Left ventricle myocardium inferior (tissue), 1 donor: ENCODE data around the gene ADAT1. TPM values are rescaled to one million over a fixed set of nuclear protein-coding genes. Genes with fewer than 3 reads are reported as not detected.
A peak's percentile ranks its signal among the peaks of the same experiment; 100 is the strongest.

Experiments used
- DNase-seq: peaks from one replicate; pipeline ENCODE4 v3.0.0-alpha.2; 2020
- H3K27ac ChIP-seq: fragments of 200-600 bp; replicated peaks from 2 replicates; pipeline ENCODE4 v1.8.0; 2021
- H3K27me3 ChIP-seq: fragments of 200-600 bp; 2 replicates; pipeline ENCODE4 v1.8.0; 2021; ENCODE audit warnings: low read depth
- H3K36me3 ChIP-seq: fragments of 200-600 bp; 2 replicates; pipeline ENCODE4 v1.8.0; 2021
- H3K4me1 ChIP-seq: fragments of 200-600 bp; 2 replicates; pipeline ENCODE4 v1.8.0; 2021
- H3K4me3 ChIP-seq: fragments of 200-600 bp; 2 replicates; pipeline ENCODE4 v1.8.0; 2021; ENCODE audit warnings: mild to moderate bottlenecking, moderate library complexity
- H3K9me3 ChIP-seq: fragments of 200-600 bp; replicated peaks from 2 replicates; pipeline ENCODE4 v1.8.0; 2021
- intact Hi-C: fragments of 100-400 bp; cut with micrococcal nuclease; formaldehyde crosslinking; loops from one replicate; pipeline ENCODE4 v1.11.0; 2022
- total RNA-seq: library from RNA; stranded (reverse); fragmentation: NEBNext Ultra II Directional; extraction: Animal tissue kit (Norgen Biotek cat#: 25700); gene quantifications from one replicate; pipeline ENCODE4 v1.2.1, GENCODE V29; 2021
- TF ChIP-seq, protein P1 (sequence below): fragments of 200-600 bp; IDR thresholded peaks from 2 replicates; pipeline ENCODE4 v1.8.0; 2021; ENCODE audit warnings: antibody characterized with exemption, mild to moderate bottlenecking, borderline replicate concordance
- donor health status: DM: no; HTN: yes; CAD: no; lungs with severe emphysema.

The ADAT1 gene
- total RNA-seq, 1 donor from 2014 or later: 28.4 TPM

DNA sequence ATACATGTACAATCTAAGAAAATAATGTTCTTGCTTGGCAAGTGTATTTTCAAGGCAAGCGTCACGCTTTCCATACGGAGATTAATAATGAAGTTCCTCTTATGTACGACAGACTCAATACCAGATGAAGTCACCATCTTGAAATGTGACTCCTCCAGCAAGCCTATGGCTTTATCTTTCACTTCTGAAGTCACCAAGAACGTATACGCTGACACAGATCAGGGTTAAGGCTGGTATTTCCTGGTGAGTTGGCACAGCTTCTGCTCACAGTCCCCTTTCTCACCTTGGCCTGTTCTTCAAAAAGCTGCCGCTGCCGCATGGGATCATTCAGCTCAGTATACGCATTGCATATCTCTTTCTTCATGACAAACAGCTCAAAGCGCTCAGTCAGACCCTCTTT is 6.1 kb upstream of the ADAT1 start:
- no peak for DNase-seq
- Histone ChIP-seq H3K4me3 (no peak overlapping the region), H3K27me3 (no peaks in the 10 kb centered on the region), H3K4me1 (peaks cover 10% of the 10 kb centered on the region), H3K9me3 (no peaks in the 10 kb centered on the region), H3K27ac (no peak overlapping the region), H3K36me3 (peaks cover 82% of the 10 kb centered on the region)
- TF ChIP-seq, protein P1, sequence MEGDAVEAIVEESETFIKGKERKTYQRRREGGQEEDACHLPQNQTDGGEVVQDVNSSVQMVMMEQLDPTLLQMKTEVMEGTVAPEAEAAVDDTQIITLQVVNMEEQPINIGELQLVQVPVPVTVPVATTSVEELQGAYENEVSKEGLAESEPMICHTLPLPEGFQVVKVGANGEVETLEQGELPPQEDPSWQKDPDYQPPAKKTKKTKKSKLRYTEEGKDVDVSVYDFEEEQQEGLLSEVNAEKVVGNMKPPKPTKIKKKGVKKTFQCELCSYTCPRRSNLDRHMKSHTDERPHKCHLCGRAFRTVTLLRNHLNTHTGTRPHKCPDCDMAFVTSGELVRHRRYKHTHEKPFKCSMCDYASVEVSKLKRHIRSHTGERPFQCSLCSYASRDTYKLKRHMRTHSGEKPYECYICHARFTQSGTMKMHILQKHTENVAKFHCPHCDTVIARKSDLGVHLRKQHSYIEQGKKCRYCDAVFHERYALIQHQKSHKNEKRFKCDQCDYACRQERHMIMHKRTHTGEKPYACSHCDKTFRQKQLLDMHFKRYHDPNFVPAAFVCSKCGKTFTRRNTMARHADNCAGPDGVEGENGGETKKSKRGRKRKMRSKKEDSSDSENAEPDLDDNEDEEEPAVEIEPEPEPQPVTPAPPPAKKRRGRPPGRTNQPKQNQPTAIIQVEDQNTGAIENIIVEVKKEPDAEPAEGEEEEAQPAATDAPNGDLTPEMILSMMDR: no peak
- intact Hi-C loops: no loop called here

GRCh38 chr16:75628351-75628750 is 5.3 kb upstream of the ADAT1 start:
- Histone ChIP-seq H3K27ac (no peak overlapping the region), H3K4me3 (no peak overlapping the region), H3K27me3 (no peaks in the 10 kb centered on the region), H3K4me1 (peaks cover 15% of the 10 kb centered on the region), H3K36me3 (peaks cover 75% of the 10 kb centered on the region), H3K9me3 (no peaks in the 10 kb centered on the region)
- TF ChIP-seq, protein P1: no peak
- no peak for DNase-seq
- intact Hi-C loops: no loop called here

DNA sequence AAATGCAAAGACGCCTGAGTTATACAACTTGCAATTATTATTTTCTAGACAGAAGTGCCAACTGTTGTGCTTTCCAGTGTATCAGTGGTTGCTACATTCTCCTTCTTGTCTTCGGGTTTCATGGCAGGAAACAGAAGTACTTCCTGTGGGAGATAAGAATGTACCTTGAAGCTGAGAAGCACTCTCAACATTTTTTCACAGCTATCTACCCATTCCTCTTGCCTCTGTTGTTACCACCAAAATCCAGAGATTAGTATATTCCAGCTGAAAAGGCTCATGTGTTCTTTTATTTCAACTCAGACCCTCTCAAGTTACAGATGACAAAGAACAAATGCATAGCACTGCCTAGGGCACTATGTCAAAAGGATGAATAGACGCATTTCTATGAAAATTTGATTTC is 4.8 kb upstream of the ADAT1 start:
- peaks cover 17% of the 10 kb centered on the region for H3K4me1 ChIP-seq
- peaks cover 70% of the 10 kb centered on the region for H3K36me3 ChIP-seq
- no peaks in the 10 kb centered on the region for H3K27me3 ChIP-seq
- no peak for DNase-seq
- TF ChIP-seq, protein P1: no peak
- H3K9me3 ChIP-seq: no peaks in the 10 kb centered on the region
- intact Hi-C loops: no loop called here
- H3K4me3 ChIP-seq: no peak overlapping the region
- no peak overlapping the region for H3K27ac ChIP-seq

DNA sequence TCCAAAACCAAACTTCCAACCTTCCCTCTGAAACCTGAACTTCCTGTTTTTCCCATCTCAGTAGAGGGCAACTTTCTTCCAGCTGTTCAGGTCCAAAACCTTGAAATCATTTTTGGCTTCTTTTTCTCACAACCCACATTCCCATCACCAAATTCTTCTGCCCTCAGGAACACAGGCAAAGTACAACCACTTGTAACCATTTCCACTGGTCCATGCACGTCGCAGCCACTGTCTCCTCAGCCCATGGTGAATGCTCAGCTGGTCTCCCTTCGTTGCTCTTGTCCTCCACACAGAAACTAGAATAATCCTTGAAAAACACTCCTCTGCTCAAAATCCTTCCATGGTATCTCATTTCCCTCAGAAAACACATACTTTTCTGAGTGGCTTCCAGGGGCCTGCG is 3.7 kb upstream of the ADAT1 start:
- Histone ChIP-seq H3K27ac (no peak overlapping the region), H3K27me3 (no peaks in the 10 kb centered on the region), H3K9me3 (no peaks in the 10 kb centered on the region), H3K4me3 (no peak overlapping the region), H3K4me1 (peaks cover 27% of the 10 kb centered on the region), H3K36me3 (peaks cover 59% of the 10 kb centered on the region)
- intact Hi-C loops: no loop called here
- TF ChIP-seq, protein P1: no peak
- DNase-seq: no peak

DNA sequence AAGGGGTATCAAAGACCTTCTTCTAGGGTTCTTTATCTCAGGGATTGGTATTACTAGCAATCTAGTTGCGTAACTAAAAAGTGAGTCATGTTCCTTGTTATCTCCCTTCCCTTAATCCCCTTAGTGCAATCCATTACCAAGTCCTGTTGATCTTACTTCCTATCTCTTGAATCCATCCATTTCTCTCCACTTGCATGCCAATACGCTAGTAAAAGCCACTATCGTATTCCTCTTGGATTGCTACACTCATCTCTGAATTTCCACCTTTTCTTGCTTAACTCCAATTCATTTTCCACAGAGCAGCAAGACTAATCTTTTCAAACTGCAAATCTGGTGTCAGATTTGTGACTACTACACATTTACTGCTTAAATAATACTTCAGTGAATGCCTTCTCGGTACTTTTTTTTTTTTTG is 1.8 kb upstream of the ADAT1 start:
- H3K4me3 ChIP-seq: no peak overlapping the region
- H3K27me3 ChIP-seq: no peaks in the 10 kb centered on the region
- no peak overlapping the region for H3K27ac ChIP-seq
- peaks cover 46% of the 10 kb centered on the region for H3K36me3 ChIP-seq
- H3K4me1 ChIP-seq: peaks cover 44% of the 10 kb centered on the region
- intact Hi-C loops: no loop called here
- TF ChIP-seq, protein P1: no peak
- no peaks in the 10 kb centered on the region for H3K9me3 ChIP-seq
- DNase-seq: no peak

GRCh38 chr16:75621170-75621477 is 2.0 kb downstream of the ADAT1 start:
- intact Hi-C loops: no loop called here
- H3K27me3 ChIP-seq: no peaks in the 10 kb centered on the region
- no peak overlapping the region for H3K4me3 ChIP-seq
- no peak overlapping the region for H3K27ac ChIP-seq
- peaks cover 34% of the 10 kb centered on the region for H3K4me1 ChIP-seq
- H3K9me3 ChIP-seq: no peaks in the 10 kb centered on the region
- TF ChIP-seq, protein P1: peak; percentile 49
- H3K36me3 ChIP-seq: peaks cover 46% of the 10 kb centered on the region
- DNase-seq: no peak
